Measurements from ENCODE around the gene CPED1.

DNA sequence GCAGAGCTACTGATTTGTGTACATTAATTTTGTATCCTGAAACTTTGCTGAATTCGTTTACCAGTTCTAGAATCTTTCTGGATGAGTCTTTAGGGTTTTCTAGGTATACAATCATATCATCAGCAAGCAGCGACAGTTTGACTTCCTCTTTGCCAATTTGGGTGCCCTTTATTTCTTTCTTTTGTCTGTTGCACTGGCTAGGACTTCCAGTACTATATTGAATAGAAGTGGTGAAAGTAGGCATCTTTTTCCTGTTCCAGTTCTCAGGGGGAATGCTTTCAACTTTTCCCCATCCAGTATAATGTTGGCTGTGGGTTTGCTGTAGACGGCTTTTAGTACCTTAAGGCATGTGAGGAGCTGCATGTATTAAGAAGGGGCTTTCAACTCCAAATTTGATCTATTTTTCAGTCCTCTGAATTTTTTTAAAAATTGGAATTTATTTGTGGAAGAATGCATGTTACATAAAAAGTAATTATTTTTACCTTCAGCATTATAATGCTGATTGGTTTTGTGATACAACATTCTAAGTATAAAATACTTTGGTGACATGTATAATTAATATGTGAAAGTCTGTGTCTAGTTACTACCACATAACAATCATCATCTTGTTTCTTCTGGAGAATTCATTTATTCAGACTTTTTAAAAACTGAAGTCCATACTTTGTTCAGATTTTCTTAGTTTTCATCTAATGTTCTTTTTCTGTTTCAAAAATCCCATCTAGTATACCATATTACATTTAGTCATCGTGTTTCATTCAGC is 49.6 kb downstream of the CPED1 start:
- TF ChIP-seq, protein P1, sequence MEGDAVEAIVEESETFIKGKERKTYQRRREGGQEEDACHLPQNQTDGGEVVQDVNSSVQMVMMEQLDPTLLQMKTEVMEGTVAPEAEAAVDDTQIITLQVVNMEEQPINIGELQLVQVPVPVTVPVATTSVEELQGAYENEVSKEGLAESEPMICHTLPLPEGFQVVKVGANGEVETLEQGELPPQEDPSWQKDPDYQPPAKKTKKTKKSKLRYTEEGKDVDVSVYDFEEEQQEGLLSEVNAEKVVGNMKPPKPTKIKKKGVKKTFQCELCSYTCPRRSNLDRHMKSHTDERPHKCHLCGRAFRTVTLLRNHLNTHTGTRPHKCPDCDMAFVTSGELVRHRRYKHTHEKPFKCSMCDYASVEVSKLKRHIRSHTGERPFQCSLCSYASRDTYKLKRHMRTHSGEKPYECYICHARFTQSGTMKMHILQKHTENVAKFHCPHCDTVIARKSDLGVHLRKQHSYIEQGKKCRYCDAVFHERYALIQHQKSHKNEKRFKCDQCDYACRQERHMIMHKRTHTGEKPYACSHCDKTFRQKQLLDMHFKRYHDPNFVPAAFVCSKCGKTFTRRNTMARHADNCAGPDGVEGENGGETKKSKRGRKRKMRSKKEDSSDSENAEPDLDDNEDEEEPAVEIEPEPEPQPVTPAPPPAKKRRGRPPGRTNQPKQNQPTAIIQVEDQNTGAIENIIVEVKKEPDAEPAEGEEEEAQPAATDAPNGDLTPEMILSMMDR (conservative IDR thresholded peaks at IDR 0.05): no peak
- TF ChIP-seq ZFX (IDR thresholded peaks at IDR 0.05): no peak

Measured in C4-2B (cell line).